Activated T-helper 1 cell treated with anti-CD3 and anti-CD28 coated beads, Interleukin-12 subunit alpha, Interleukin-12 subunit beta, Interleukin-2, Interleukin-4 antibody, amounts not matched to agents 30 ng/mL and 10 ng/mL and 1 ng/mL, durations not matched to agents 14 hours and 24 hours and 36 hours (primary cell): Measurements from ENCODE around the gene JADE3. TPM values are rescaled to one million over a fixed set of nuclear protein-coding genes. Genes with fewer than 3 reads are reported as not detected.

Source experiments
- DNase-seq: peaks from one replicate; pipeline ENCODE4 v3.0.0; 2021; ENCODE audit warnings: low spot score
- H3K27ac Mint-ChIP-seq: one replicate; pipeline ENCODE4 v1.8.0; 2021; ENCODE audit warnings: mild to moderate bottlenecking, mixed read lengths
- H3K27me3 Mint-ChIP-seq: one replicate; pipeline ENCODE4 v1.8.0; 2022; ENCODE audit warnings: mild to moderate bottlenecking, moderate library complexity, mixed read lengths; ENCODE audit not compliant: insufficient read depth
- H3K36me3 Mint-ChIP-seq: one replicate; pipeline ENCODE4 v1.8.0; 2021; ENCODE audit warnings: low read depth, mixed read lengths
- H3K4me1 Mint-ChIP-seq: one replicate; pipeline ENCODE4 v1.8.0; 2021; ENCODE audit warnings: low read depth, mixed read lengths
- H3K4me3 Mint-ChIP-seq: one replicate; pipeline ENCODE4 v1.8.0; 2021; ENCODE audit warnings: mild to moderate bottlenecking, moderate library complexity, mixed read lengths
- H3K9me3 Mint-ChIP-seq: one replicate; pipeline ENCODE4 v1.8.0; 2021; ENCODE audit warnings: mixed read lengths
- intact Hi-C: fragments of 100-400 bp; cut with micrococcal nuclease; formaldehyde crosslinking; loops from one replicate; pipeline ENCODE4 v1.15.1; 2024
- total RNA-seq: library from RNA; stranded (reverse); gene quantifications from 2 replicates; pipeline ENCODE4 v1.2.3, GENCODE V29; 2022

Gene JADE3
- total RNA-seq, 1 donor from 2014 or later: 1.3 TPM

- H3K4me3 Mint-ChIP-seq: no peak overlapping the region
- H3K27me3 Mint-ChIP-seq: peaks cover 4% of the 10 kb centered on the region
- H3K4me1 Mint-ChIP-seq: no peaks in the 10 kb centered on the region
- no peaks in the 10 kb centered on the region for H3K9me3 Mint-ChIP-seq
- intact Hi-C loops: no loop called here
- no peak for DNase-seq
- no peak overlapping the region for H3K27ac Mint-ChIP-seq
- H3K36me3 Mint-ChIP-seq: no peaks in the 10 kb centered on the region
Observed at GRCh38 chrX:46984705-46985104, 72.5 kb downstream of the JADE3 start.

- intact Hi-C loops: no loop called here
- no peaks in the 10 kb centered on the region for H3K27me3 Mint-ChIP-seq
- no peaks in the 10 kb centered on the region for H3K4me1 Mint-ChIP-seq
- H3K4me3 Mint-ChIP-seq: no peak overlapping the region
- no peaks in the 10 kb centered on the region for H3K9me3 Mint-ChIP-seq
- no peak for DNase-seq
- H3K27ac Mint-ChIP-seq: no peak overlapping the region
- no peaks in the 10 kb centered on the region for H3K36me3 Mint-ChIP-seq
Observed at GRCh38 chrX:46989548-46989947, 77.3 kb downstream of the JADE3 start.

GRCh38 chrX:46991664-46992063 lies 79.4 kb downstream of the JADE3 start:
- Mint-ChIP-seq H3K27me3 (no peaks in the 10 kb centered on the region), H3K36me3 (no peaks in the 10 kb centered on the region), H3K4me1 (no peaks in the 10 kb centered on the region), H3K4me3 (no peak overlapping the region), H3K9me3 (no peaks in the 10 kb centered on the region), H3K27ac (no peak overlapping the region)
- no peak for DNase-seq
- intact Hi-C loops: no loop called here

GRCh38 chrX:46992070-46992469 lies 79.8 kb downstream of the JADE3 start:
- Mint-ChIP-seq H3K27me3 (no peaks in the 10 kb centered on the region), H3K36me3 (no peaks in the 10 kb centered on the region)

GRCh38 chrX:46994096-46994495 lies 81.9 kb downstream of the JADE3 start:
- intact Hi-C loops: no loop called here
- no peak overlapping the region for H3K27ac Mint-ChIP-seq
- DNase-seq: no peak
- H3K4me3 Mint-ChIP-seq: no peak overlapping the region
- no peaks in the 10 kb centered on the region for H3K27me3 Mint-ChIP-seq
- H3K4me1 Mint-ChIP-seq: no peaks in the 10 kb centered on the region
- no peaks in the 10 kb centered on the region for H3K9me3 Mint-ChIP-seq
- no peaks in the 10 kb centered on the region for H3K36me3 Mint-ChIP-seq

More at GRCh38 chrX:46992070-46992469, 79.8 kb downstream of the JADE3 start:
- Mint-ChIP-seq H3K27ac (no peak overlapping the region), H3K4me1 (no peaks in the 10 kb centered on the region), H3K4me3 (no peak overlapping the region), H3K9me3 (no peaks in the 10 kb centered on the region)
- DNase-seq: no peak
- intact Hi-C loops: no loop called here

- peaks cover 2% of the 10 kb centered on the region for H3K27me3 Mint-ChIP-seq
- intact Hi-C loops: no loop called here
- H3K27ac Mint-ChIP-seq: no peak overlapping the region
- no peaks in the 10 kb centered on the region for H3K4me1 Mint-ChIP-seq
- DNase-seq: no peak
- no peak overlapping the region for H3K4me3 Mint-ChIP-seq
- H3K36me3 Mint-ChIP-seq: no peaks in the 10 kb centered on the region
- H3K9me3 Mint-ChIP-seq: no peaks in the 10 kb centered on the region
Observed at GRCh38 chrX:47012131-47012530, 99.9 kb downstream of the JADE3 start.

GRCh38 chrX:47026198-47026597 lies 114.0 kb downstream of the JADE3 start:
- no peak overlapping the region for H3K4me3 Mint-ChIP-seq
- H3K4me1 Mint-ChIP-seq: no peaks in the 10 kb centered on the region
- intact Hi-C loops: no loop called here
- DNase-seq: no peak
- H3K36me3 Mint-ChIP-seq: no peaks in the 10 kb centered on the region
- no peaks in the 10 kb centered on the region for H3K27me3 Mint-ChIP-seq
- no peaks in the 10 kb centered on the region for H3K9me3 Mint-ChIP-seq
- H3K27ac Mint-ChIP-seq: no peak overlapping the region

GRCh38 chrX:47030339-47030738 lies 118.1 kb downstream of the JADE3 start:
- Mint-ChIP-seq H3K9me3 (no peaks in the 10 kb centered on the region), H3K27me3 (no peaks in the 10 kb centered on the region), H3K27ac (no peak overlapping the region), H3K4me1 (no peaks in the 10 kb centered on the region), H3K4me3 (no peak overlapping the region), H3K36me3 (no peaks in the 10 kb centered on the region)
- no peak for DNase-seq
- intact Hi-C loops: loop anchor here (2.0 kb wide), 2 partner anchors 128 to 272 kb away; partner anchors contain the start of gene SLC9A7

GRCh38 chrX:47047989-47048388 lies 135.8 kb downstream of the JADE3 start:
- Mint-ChIP-seq H3K27ac (no peak overlapping the region), H3K36me3 (peaks cover 1% of the 10 kb centered on the region), H3K27me3 (peaks cover 4% of the 10 kb centered on the region), H3K9me3 (no peaks in the 10 kb centered on the region), H3K4me3 (no peak overlapping the region), H3K4me1 (no peaks in the 10 kb centered on the region)
- no peak for DNase-seq
- intact Hi-C loops: no loop called here

- DNase-seq: no peak
- Mint-ChIP-seq H3K27ac (no peak overlapping the region), H3K36me3 (no peaks in the 10 kb centered on the region), H3K4me1 (no peaks in the 10 kb centered on the region), H3K4me3 (no peak overlapping the region), H3K27me3 (no peaks in the 10 kb centered on the region), H3K9me3 (no peaks in the 10 kb centered on the region)
- intact Hi-C loops: no loop called here
Observed at GRCh38 chrX:47059142-47059874, 147.1 kb downstream of the JADE3 start.

GRCh38 chrX:47060708-47061107 lies 148.5 kb downstream of the JADE3 start:
- no peak overlapping the region for H3K4me3 Mint-ChIP-seq
- H3K27ac Mint-ChIP-seq: no peak overlapping the region
- H3K9me3 Mint-ChIP-seq: no peaks in the 10 kb centered on the region
- DNase-seq: no peak
- intact Hi-C loops: no loop called here
- H3K4me1 Mint-ChIP-seq: no peaks in the 10 kb centered on the region
- no peaks in the 10 kb centered on the region for H3K36me3 Mint-ChIP-seq
- H3K27me3 Mint-ChIP-seq: no peaks in the 10 kb centered on the region

- no peaks in the 10 kb centered on the region for H3K36me3 Mint-ChIP-seq
- no peaks in the 10 kb centered on the region for H3K27me3 Mint-ChIP-seq
- no peak overlapping the region for H3K27ac Mint-ChIP-seq
- H3K4me3 Mint-ChIP-seq: no peak overlapping the region
- intact Hi-C loops: no loop called here
- no peak for DNase-seq
- no peaks in the 10 kb centered on the region for H3K9me3 Mint-ChIP-seq
- H3K4me1 Mint-ChIP-seq: no peaks in the 10 kb centered on the region
Observed at GRCh38 chrX:47061238-47061919, 149.2 kb downstream of the JADE3 start.

GRCh38 chrX:47063179-47063578 lies 151.0 kb downstream of the JADE3 start:
- H3K4me3 Mint-ChIP-seq: no peak overlapping the region
- H3K36me3 Mint-ChIP-seq: no peaks in the 10 kb centered on the region
- H3K27ac Mint-ChIP-seq: no peak overlapping the region
- DNase-seq: no peak
- no peaks in the 10 kb centered on the region for H3K27me3 Mint-ChIP-seq
- H3K9me3 Mint-ChIP-seq: no peaks in the 10 kb centered on the region
- no peaks in the 10 kb centered on the region for H3K4me1 Mint-ChIP-seq
- intact Hi-C loops: no loop called here
